GM19328 (cell line): Measurements from ENCODE around the gene SYT6.

ENCODE experiments used
- ATAC-seq: cut with Tn5 transposase; IDR thresholded peaks from one replicate; pipeline ENCODE4 v1.9.1; 2021; ENCODE audit warnings: mild to moderate bottlenecking, moderate library complexity; ENCODE audit not compliant: unreplicated experiment

SYT6 gene

DNA sequence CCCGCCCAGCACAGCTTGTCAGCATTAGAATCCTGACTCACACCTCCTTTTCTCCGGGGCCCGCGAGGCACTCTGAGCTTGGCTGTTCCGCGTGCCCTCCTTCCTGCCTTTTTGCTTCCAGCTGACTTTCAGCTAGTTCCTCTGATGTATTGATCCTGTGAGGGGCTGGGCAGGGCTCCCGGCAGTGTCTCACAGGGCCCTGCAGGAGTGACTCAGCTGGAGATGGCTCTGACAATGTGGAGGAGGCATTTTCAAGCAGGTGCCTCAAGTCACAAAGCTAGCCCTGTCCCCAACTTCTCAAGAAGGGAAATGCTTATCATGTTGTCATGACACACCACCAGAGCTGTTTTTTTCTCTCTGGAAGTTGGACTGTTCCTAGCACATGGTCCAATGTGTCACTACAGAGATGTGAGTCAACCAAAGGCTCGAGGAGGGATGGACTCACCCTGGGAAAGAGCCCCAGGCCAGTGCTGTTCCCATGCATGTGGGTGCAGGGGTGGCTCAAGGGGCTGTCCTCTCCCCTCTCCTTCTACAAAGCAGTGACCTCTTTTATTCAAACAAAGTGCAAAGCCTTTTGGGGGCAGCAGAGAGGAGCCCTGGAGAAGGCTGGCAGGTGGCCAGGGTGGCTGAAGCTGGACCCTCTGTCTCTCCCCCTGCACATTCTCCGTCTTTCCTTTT, 30.6 kb downstream of the SYT6 start:
- ATAC-seq, result no peak

DNA sequence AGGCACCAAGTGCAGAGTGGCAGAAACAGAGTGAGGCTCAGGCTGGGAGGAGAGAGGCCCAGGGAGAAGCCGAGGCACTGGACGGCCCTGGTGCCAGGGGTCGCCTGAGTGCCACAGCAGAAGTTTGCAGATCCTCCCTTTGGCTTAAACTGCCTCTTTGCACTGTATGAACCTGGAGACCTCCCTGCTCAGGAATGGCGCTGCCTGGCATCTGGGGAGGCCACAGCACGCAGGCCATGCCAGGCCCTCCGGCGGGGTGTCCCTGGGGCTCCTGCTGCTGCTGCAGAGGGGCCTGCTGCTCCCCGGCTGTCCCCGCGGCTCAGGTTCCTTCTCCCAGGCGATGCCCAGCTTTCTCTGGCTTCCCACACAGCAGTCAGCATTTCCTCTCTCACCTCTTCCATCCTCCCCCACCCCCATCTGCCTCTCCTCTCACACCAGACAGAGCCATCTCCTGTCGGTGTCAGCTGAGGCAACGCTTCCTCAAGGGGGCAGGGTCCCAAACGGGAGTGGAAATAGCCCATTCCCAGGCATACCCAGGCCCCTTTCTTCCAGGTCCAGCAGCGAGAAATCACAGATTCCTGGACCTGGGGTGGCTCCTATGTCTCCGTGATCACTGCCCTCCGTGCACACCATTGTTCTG, 35.2 kb downstream of the SYT6 start:
- ATAC-seq, result no peak

DNA sequence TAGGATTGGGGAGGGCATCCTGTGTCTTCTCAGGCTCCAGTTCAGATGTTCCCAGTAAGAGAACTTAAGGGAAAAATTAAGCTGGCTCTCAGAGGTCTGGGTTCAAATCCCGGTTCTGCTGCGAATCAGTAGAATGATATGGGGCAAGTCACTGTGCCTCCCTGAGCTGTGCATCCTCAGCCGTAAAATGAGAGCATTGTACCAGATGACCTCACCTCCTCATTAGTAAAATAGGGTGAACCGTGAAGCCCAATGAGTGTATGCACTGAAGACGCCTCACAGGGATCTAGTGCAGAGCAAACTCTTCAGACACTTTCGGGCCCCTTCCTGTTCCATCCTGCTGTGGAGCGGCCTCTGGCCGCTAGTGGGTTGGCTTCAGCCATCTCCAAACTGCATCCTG, 36.0 kb downstream of the SYT6 start:
- ATAC-seq, result no peak

DNA sequence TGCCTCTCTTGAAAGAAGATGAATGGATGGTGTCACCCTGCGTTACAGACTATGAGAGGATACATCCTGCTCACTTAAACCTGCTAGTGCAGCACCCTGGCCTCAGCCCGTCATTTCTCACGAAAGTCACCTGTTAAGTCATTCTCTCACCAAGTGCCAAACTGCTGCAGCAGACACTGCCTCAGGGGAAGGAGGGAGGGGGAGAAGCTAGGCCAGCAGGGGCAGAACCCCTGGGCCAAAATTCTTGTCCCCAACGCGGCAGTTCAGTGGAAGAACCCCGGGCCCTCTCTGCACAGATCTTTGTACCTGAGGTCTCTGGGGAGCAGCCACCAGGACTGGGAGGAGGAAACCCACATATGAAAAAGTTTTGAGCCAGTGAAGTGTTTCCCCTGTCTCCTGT, 37.6 kb downstream of the SYT6 start:
- ATAC-seq, result no peak

DNA sequence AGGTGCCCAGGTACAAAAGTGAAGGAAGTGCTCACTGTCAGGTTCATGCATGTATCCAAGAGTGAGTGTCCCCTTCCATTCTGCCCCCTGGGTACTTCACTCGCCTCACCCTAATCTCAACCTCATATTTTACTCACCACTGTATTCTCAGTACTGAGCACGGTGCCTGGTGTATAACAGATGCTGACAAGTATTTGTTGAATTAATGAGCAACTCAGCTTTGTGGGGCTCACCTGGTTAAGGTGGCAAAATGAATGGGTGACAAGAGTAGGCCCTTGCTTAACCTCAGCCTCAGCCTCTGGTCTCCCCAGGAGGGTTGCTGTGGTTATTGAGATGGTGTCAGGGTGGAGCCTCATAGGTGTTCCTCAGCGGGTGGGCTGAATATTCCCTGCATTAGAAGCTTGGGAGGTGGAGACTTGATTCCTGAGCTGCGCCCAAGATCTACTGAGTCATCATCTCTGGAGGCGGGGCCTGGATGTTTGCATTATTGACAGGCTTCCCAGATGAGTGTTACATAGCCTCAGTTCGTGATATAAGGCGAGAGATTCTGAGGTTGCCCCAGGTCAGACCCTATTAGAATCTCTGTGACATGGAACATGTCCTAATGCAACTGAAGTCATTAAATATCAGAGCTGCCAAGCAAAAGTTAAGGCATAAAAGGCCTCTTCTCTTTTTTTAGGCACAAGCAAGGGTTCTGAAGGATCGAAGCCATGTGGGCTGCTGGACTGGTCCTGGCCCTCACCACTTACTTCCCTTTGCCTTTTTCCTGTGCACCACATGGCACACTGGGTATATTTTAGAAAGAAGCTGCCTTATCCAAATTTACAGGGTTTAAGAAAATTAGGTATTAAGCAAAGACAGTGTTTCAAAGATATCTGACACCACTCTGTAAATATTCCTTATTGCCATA, 39.2 kb downstream of the SYT6 start:
- no peak for ATAC-seq

DNA sequence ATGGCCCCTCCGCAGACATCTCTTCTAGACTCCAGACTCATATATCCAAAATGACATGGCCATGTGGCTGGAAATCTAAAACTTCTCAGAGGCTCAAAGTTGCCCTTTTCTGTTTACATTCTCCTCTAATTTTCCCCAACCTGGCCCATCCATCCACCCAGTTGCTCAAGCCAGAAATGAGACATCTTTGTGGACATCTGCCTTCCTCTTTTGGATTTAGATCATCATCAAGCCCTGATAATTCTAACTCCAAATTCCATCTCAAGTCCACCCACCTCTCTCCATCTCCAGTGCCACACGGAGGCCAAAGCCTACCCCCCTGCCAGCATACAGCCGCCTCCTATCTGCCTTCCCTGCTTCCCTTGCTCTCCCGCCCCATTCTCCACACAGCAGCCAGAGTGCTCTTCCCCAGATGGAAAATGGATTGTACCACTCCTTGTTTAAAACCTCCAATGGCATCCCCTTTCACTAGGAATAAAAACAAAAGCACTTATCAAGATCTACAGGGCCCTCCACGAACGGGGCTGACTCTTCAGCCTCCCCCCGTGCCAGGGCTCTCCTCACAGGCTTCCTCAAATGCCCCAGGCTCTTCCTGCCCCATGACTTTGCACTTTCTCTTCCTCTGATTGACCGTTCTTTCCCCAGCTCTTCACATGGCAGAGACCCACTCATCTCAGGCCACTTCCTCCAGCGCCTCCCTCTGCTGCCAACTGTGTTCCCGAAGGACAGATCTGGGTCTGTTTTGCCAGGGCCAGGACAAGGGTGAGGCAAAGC, 40.1 kb downstream of the SYT6 start:
- no peak for ATAC-seq

DNA sequence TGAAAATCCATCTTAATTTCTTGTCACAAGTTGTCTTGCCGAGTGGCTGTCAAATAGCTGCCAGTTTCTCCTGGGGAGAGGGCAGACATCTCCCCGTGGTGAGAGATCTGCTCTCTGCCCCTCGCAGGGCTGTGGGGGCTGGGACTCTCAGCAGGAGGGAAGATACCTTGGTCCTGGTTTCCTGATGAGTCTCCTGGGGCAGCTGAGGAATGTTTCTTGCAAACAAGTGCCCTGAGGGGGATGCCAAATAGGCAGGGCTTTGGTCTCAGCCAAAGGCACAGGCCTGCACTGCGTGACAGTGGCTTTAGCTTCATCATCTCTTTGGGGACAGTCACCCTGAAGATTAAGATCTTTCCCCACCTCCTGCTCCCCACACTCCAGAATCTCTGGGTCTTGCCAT, 40.9 kb downstream of the SYT6 start:
- no peak for ATAC-seq

DNA sequence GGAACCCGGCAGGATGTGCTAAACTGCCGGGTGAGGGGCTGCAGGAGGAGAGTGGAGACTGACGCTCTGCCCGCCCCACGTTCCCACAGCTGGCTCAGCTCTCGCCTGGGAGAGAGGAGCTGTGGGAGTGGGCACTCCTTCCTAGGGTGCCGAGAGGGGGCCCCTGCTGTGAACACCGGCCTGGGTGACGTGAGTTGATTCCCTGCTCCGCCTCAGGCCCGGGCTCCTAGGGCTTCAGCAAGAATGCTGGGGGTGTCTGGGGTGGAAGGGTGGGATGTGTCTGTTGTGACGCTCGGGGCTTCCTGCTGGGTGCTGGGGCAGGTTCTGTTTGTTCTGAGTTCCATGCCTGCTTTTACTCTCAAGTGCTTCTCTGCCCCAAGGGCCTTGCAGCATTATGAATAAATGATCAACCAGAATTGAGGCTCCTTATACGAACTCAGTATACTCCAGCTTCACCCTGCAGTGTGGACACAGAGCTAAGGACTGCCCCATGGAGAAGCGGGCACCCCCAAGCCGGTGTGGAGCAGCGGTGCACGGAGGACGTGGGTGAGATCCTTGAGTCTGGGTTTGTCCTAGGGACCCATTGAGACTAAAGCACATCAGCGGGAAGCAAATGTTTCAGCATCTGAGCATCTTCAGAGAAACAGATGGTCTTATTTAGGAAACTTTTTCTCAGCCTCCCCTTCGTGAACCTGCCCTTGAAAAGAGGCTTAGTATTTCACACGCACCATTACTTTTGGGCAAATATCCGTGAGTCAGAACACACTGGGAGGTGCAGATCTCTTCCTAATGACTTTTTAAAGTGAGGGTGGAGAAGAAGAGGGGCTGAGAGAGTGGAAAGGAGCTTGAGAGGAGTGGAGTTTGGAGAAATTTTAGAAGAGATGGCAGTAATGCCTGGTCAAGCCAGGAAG, 41.7 kb downstream of the SYT6 start:
- ATAC-seq, result no peak

DNA sequence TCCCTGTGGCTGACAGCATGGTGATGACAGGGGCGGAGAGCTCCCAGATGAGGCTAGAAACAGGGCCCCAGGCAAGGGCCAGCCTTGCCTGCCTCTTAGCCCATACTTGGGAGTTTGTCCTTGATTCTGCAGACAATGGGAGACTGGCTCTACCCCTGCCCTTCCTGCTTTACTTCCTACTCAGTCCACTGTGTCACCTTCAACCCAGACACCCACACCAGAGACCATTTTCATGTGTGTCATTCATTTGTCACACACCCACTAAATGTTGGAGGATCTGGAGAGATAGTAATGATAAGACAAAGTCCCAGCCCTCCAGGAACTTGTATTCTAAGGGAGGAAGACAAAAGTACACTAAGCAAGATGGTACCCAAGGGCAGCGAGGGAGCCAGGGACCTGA, 43.7 kb downstream of the SYT6 start:
- ATAC-seq, result no peak

DNA sequence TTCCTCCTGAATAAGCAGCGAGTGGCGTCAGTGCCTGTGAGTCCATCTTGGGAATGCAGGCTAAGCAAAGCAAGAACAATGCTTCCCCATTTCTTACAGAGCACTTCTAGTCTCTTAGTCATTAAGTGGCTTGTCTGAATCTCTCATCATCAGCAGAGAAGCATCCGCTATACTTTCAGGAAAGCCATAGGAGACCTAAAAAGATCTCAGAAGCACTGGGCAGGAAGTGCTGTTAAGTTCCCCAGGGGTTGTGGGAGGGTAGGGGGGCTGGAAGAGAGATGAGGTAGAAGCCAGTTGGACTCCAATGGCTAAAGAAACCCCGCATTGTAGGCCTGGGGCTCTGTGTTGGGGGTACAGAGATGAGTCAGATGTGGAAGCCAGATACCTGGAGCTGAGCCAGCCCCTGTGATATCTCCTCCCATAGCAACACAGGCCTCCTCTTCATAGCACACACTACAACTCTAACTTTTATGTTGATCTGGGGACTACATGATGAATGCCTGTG, 44.9 kb downstream of the SYT6 start:
- no peak for ATAC-seq

DNA sequence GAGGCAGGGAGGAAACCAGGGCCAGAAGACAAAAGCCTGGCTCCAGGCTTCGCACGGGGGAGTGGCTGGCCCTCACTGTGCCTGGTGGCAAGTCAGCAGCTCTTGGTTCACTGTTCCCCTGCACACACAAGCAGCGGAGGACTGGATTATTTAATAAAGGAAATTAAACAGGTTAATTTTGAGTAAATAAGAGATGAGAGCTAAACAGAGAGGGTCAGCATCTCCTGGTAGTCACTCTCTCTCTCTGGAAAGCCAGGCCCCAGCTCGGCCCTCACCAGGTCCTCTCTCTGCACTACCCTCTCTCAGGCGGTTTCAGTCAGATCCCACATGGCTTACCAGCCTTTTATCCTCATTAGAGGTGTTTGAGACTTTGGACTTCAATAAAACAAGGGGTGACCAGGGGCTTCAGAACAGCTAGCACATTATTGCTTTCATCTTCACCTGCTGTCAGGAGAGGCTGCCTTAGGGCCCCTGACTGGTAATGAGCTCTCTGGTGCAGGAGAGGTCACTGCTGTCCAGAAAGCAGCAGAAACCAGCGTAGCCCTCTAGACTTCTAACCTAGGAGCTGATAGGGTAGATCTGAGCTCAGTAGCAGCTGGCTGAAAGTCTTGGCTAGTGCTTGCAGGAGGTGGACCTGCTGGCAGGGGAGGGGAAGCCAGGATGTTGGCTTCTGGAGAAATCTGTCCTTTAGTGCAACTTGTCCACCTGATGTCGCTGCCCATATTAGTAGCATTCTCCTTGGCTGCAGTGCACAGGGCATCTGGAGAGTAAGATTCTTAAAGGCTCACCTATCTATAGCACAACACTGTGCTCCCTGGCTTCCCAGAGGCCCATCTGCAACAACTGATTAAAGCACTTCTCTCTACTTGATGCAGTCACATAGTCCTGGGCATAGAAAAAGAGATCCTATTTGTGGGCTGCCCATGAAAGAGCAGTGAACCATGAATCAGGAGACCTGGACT, 45.9 kb downstream of the SYT6 start:
- no peak for ATAC-seq

DNA sequence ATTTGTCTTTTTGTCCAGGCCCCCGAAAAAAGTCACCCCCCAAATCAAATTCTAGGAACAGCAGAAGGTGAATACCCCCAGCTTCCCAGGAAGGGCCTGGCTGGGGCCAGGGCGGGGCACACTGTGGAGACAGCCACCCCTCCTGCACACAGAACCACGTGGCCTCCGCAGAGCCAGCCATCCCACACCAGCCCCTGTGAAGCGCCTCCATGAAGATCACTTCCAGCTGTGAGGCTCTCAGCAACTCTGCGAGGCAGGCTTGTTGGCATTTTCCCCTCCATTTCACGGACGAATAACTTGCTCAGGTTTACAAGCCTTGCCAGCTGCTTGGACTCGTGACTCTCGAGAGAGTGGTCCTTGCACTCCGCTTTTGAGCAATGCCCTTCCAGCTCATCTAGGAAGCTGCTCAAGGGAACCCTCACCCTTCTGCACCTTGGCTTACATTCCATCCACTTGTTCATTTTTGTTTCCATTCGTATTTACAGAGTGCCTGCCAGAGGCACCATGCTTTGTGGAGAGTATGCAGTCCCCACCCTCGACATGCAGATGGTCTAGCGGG, 48.2 kb downstream of the SYT6 start:
- ATAC-seq, result no peak

DNA sequence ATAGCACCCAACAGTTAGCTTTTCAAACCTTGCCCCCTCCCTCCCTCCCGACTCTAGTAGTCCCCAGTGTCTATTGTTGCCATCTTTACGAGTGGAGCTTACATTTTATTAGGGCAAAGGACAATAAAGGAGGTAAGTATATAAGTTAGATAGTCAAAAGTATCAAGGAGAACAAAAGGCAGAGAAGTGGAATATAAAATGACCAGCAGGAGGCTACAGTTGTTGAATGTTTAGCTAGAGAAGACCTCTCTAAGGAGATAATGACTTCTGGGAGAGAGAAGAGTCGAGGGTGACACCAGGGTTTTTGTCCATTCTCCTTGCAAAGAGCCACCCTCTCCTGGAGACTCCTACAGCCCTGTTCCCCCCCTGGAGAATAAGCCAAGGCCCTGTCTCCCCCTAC, 48.7 kb downstream of the SYT6 start:
- ATAC-seq, result no peak

DNA sequence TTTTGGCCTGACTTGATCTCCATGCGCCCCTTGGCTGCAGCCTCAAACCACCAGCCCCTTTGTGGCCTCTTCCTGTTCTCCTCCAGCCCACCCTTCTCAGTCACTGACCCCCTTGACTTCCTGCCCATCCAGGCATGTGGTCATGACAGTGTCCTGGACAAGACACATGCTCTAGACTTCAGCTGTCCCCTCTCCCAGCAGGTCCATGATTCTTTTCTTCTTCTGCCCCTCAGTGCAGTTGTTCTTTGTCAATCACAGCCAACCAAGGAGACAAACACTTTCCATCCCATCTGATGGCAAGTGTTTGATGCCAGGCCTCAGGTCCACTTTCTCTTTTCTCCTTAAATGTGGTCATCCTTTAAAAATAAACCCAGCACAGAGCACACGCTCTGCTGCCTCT, 49.7 kb downstream of the SYT6 start:
- ATAC-seq, result no peak

DNA sequence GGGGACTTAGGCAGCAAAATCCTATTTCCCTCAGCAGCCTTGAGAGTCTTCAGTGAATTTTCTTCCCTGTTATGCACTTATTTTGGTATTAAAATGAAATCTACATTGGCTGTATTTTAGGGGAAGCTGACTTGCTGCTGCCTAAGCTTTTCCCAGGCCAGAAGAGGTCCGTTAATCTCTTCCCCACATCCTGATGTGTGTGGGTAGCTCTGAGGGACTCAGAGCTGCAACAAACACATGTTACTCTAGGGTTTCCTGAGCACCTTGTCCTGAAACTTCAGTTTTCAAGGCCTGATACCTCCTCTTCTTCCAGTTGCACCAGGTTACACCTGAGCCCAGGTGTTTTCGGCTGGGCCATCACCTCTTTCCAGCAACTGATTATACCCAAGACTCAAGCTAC, 51.5 kb downstream of the SYT6 start:
- ATAC-seq, result no peak

DNA sequence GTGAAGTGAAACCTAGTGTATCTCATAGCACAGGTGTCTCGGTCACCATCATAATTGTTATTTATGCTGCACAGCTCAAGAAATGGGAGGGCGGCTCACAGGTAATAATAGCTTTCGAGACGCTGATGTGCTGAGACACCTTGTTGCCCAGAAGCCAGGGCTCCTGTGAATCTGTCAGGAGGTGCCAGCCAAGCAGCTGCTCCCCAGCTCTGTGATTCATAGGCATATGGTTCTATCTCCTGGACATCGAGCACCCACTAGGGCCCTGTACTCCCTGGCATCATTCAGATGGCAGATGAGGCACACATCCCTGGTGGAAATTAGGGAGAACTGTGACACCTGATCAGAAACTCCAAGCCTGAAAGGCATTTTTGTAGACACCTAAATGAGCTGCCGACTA, 53.5 kb downstream of the SYT6 start:
- no peak for ATAC-seq

DNA sequence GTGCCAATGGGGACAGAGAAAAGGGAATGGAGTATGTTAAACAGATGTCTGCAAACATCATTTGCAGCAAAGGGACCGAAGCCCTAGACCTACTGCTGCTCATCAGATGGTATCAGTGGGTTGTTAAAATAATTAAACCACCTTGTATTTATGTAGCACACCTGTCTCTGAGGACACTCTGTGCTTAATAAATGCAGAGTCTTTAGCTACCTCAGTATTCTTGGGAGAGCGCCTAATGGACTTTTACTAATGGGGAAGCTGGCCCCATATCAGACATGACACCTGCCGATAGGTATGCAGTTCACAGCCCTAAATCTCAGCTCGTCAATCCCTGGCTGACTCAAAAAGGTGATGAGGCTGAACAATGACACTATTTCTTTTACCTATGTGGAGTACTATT, 54.4 kb downstream of the SYT6 start:
- no peak for ATAC-seq

DNA sequence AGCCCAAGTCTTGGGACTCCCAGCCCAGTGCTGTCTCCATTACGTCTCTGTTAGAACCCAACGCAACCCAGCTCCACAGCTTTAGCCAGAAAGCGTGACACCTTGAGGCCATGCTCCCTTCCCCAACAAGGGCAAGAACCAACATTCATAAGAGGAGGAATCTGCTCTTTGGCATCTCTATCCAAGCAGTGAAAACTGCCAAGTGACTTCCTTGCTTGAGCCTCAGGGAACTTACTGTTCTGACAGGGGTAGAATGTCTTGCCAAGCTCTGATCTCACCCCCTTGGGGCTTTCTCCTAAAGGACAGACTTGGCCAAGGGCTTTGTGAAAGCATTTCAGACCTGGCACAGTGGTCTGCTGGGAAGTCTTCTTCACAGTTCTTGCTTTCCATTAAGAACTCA, 56.6 kb downstream of the SYT6 start:
- no peak for ATAC-seq

DNA sequence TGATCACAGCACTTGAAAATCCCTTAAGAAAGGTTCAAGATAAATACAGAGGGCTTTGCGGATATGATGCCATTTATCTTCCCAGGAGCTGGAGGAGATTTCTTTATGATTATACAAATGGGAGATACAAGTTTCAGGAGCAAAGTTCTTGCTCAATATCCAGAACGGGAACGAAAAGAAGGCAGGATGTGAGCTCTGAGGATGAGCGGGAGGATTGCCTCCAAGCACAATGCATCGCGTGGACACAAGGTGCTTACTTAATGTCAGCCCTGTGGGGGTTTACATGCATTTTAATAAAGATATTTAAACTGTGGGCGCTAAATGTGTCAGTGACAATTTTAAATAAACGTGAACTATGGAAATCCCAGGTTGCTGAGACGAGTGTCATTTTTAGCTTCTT, 59.0 kb downstream of the SYT6 start:
- ATAC-seq, result no peak
